GM12878 (cell line): Measurements from ENCODE around the gene CBX8. TPM values are rescaled to one million over a fixed set of nuclear protein-coding genes. Genes with fewer than 3 reads are reported as not detected.

Experiments
- ATAC-seq: fragments of 200-7000 bp; cut with Tn5 transposase; 3 replicates; pipeline ENCODE4 v1.9.1; 2020; ENCODE audit warnings: mild to moderate bottlenecking, moderate library complexity
- BruUV-seq: library from RNA; stranded (reverse); fragments of 400-500 nt; replicated peaks from 2 replicates; lab custom pipeline; 2021; lab: Mats Ljungman, UMichigan
- CTCF ChIA-PET: fragments of 300-600 bp; sonication (Branson Sonifier 250); formaldehyde crosslinking; extraction: SDS; loops from one replicate; lab custom pipeline; 2021; ENCODE audit warnings: inconsistent platforms; lab: Yijun Ruan, JAX
- POLR2A ChIA-PET: fragments of 350-600 bp; formaldehyde crosslinking; extraction: SDS; loops from one replicate; lab custom pipeline; 2021; ENCODE audit warnings: inconsistent platforms; lab: Charles Lee
- RAD21 ChIA-PET: fragments of 300-600 bp; sonication (Branson Sonifier 250); formaldehyde crosslinking; loops from one replicate; lab custom pipeline; 2023; ENCODE audit warnings: antibody characterized with exemption; ENCODE audit not compliant: unreplicated experiment; lab: Charles Lee
- SMC1A ChIA-PET: fragments of 300-600 bp; sonication (Branson Sonifier 250); formaldehyde crosslinking; loops from one replicate; lab custom pipeline; 2023; ENCODE audit not compliant: unreplicated experiment, uncharacterized antibody; lab: Charles Lee
- DNase-seq: peaks from one replicate; pipeline ENCODE4 v3.0.0-alpha.2; 2011; ENCODE audit warnings: low read depth, low spot score
- FAIRE-seq: peaks from 3 replicates; lab custom pipeline; 2011; peaks lifted over from hg19 to GRCh38; lab: Jason Lieb, UNC
- H2AFZ ChIP-seq: 2 replicates; pipeline ENCODE4 v1.6.0; 2011; ENCODE audit warnings: low read depth, low read length, control low read depth; ENCODE audit not compliant: control insufficient read depth
- H3K27ac ChIP-seq: 2 replicates; pipeline ENCODE4 v1.5.1; 2011; ENCODE audit warnings: control low read depth; ENCODE audit not compliant: control insufficient read depth, insufficient read depth
- H3K27me3 ChIP-seq, 2 experiments: replicated peaks in 1 of 2; 2 replicates each; pipeline versions ENCODE4 v1.6.0 to v1.6.1; 2011; ENCODE audit warnings: low read length in 1 of 2; ENCODE audit not compliant: control insufficient read depth in 2 of 2, insufficient read depth in 2 of 2
- H3K36me3 ChIP-seq, 2 experiments: 2 replicates each; pipeline ENCODE4 v1.5.1; 2011; ENCODE audit warnings: low read length in 1 of 2; ENCODE audit not compliant: control insufficient read depth in 2 of 2, insufficient read depth in 2 of 2
- H3K4me1 ChIP-seq: 2 replicates; pipeline ENCODE4 v1.6.1; 2011; ENCODE audit warnings: mild to moderate bottlenecking, low read length, moderate library complexity, mixed read lengths; ENCODE audit not compliant: control insufficient read depth, insufficient read depth
- H3K4me2 ChIP-seq: 2 replicates; pipeline ENCODE4 v1.6.0; 2011; ENCODE audit warnings: control low read depth; ENCODE audit not compliant: control insufficient read depth, insufficient read depth
- H3K4me3 ChIP-seq: fragments of 200-600 bp; sonication (generic); 2 replicates; pipeline ENCODE4 v1.5.1; 2016
- H3K79me2 ChIP-seq: 2 replicates; pipeline ENCODE4 v1.6.0; 2011; ENCODE audit warnings: low read length; ENCODE audit not compliant: control insufficient read depth, insufficient read depth
- H3K9ac ChIP-seq: 2 replicates; pipeline ENCODE4 v1.8.0; 2011; ENCODE audit warnings: low read length, control low read depth, mixed read lengths; ENCODE audit not compliant: control insufficient read depth, insufficient read depth
- H3K9me3 ChIP-seq: replicated peaks from 3 replicates; pipeline ENCODE4 v1.5.1; 2011; ENCODE audit warnings: mild to moderate bottlenecking, low read length; ENCODE audit not compliant: control insufficient read depth, insufficient read depth
- H4K20me1 ChIP-seq: 2 replicates; pipeline ENCODE4 v1.6.0; 2011; ENCODE audit not compliant: control insufficient read depth, insufficient read depth
- ATF2 ChIP-seq: IDR thresholded peaks from 2 replicates; pipeline ENCODE4 v1.6.1; 2012; ENCODE audit warnings: low read length, inconsistent platforms
- CREM ChIP-seq: IDR thresholded peaks from 2 replicates; pipeline ENCODE4 v1.6.1; 2014; ENCODE audit warnings: antibody characterized with exemption, low read depth
- EGR1 ChIP-seq, 2 experiments: IDR thresholded peaks; 1 replicate in 1 of 2; 2 replicates in 1 of 2; pipeline ENCODE4 v1.6.1; 2011 to 2012; ENCODE audit warnings: low read depth in 2 of 2, low read length in 2 of 2, borderline replicate concordance in 1 of 2, mild to moderate bottlenecking in 1 of 2, moderate library complexity in 1 of 2
- HDAC6 ChIP-seq: fragments of 200-600 bp; sonication (generic); IDR thresholded peaks from one replicate; pipeline ENCODE4 v1.8.0; 2017; ENCODE audit warnings: antibody characterized with exemption; ENCODE audit not compliant: unreplicated experiment
- HDGF ChIP-seq: fragments of 450-650 bp; IDR thresholded peaks from 2 replicates; pipeline ENCODE4 v1.6.1; 2016; ENCODE audit warnings: antibody characterized with exemption
- NRF1 ChIP-seq: conservative IDR thresholded peaks from 2 replicates; pipeline ENCODE4 v1.6.1; 2011; ENCODE audit warnings: mild to moderate bottlenecking, low read depth, low read length, improper control_type of control experiment
- POLR2A ChIP-seq: IDR thresholded peaks from 2 replicates; pipeline ENCODE4 v1.6.1; 2011; ENCODE audit warnings: low read depth, mild to moderate bottlenecking, low read length
- POU2F2 ChIP-seq: IDR thresholded peaks from 3 replicates; pipeline ENCODE4 v1.6.1; 2011; ENCODE audit warnings: low read depth, mild to moderate bottlenecking, low read length, borderline replicate concordance
- SIN3A ChIP-seq: IDR thresholded peaks from 2 replicates; pipeline ENCODE4 v1.6.1; 2012; ENCODE audit warnings: low read depth, low read length, improper control_type of control experiment
- SMARCA5 ChIP-seq: fragments of 450-650 bp; IDR thresholded peaks from 2 replicates; pipeline ENCODE4 v1.6.1; 2017; ENCODE audit warnings: mild to moderate bottlenecking
- ZNF24 ChIP-seq: fragments of 450-650 bp; IDR thresholded peaks from 2 replicates; pipeline ENCODE4 v1.6.1; 2017; ENCODE audit warnings: antibody characterized with exemption, mild to moderate bottlenecking
- WGBS: methylation state at CpG from one replicate; pipeline ENCODE4 v1.1.6; 2016; ENCODE audit warnings: low lambda C conversion rate; ENCODE audit not compliant: insufficient replicate concordance, insufficient coverage; ENCODE audit errors: missing lambda C conversion rate; 5-methylcytosine and 5-hydroxymethylcytosine counted together
- in situ Hi-C: fragments of 300-500 bp; cut with MboI; formaldehyde crosslinking; loops from 9 replicates; pipeline ENCODE4 v1.14.3; 2018; ENCODE audit warnings: mixed read lengths
- intact Hi-C: fragments of 100-400 bp; cut with micrococcal nuclease; formaldehyde crosslinking; loops from one replicate; pipeline ENCODE4 v1.14.2; 2022; ENCODE audit not compliant: unreplicated experiment
- polyA plus RNA-seq, 11 experiments: library from polyadenylated mRNA; depleted of rRNA in 4 of 11; unstranded in 6 of 11; stranded (reverse) in 5 of 11; fragments of >200 nt; fragmentation: Nextera tagmentation in 4 of 11; fragmentation: Illumina TruSeq in 1 of 11; extraction: Ambion mirVana in 4 of 11; extraction: Trizol in 1 of 11; gene quantifications; 1 replicate in 1 of 11; 2 replicates in 10 of 11; pipeline versions ENCODE4 v1.2.1 to v1.2.3, GENCODE V29; 2011 to 2016; ENCODE audit warnings: inconsistent platforms in 2 of 11, missing spikeins in 2 of 11, low read depth in 1 of 11
- total RNA-seq, 4 experiments: library from RNA; depleted of rRNA in 3 of 4; stranded (reverse); fragments of >200 nt in 3 of 4; fragmentation: Illumina TruSeq in 1 of 4; extraction: Trizol in 1 of 4; gene quantifications; 2 replicates each; pipeline versions ENCODE4 v1.2.1 to v1.2.3, GENCODE V29; 2013 to 2021
- TF ChIP-seq, protein P1 (sequence below): IDR thresholded peaks from 2 replicates; pipeline ENCODE4 v1.6.1; 2012; ENCODE audit warnings: mild to moderate bottlenecking, low read depth, low read length

The CBX8 gene
- total and polyA plus RNA-seq, 10 of the 15 experiments (the other 5 are each of a cell fraction or from before 2014, with no cell fraction given): 0.03 to 6.7 (median 1.9) TPM

GRCh38 chr17:79749958-79750357, 46.9 kb downstream of the CBX8 start:
- H2AFZ ChIP-seq: no peak overlapping the region
- no peak overlapping the region for H3K9ac ChIP-seq
- ChIA-PET CTCF (interaction anchor here (0.7 to 1.3 kb wide), 2 partner anchors 9 to 447 kb away, joined by 3 to 4 read pairs; no protein-coding TSS in a partner anchor), POLR2A (interaction anchor here (0.6 kb wide), 1 partner anchor 1702 kb away, joined by 3 read pairs; no protein-coding TSS in a partner anchor), RAD21 (no interaction called here), SMC1A (no interaction called here)
- DNase-seq (no peak), FAIRE-seq (no peak), ATAC-seq (no peak)
- H4K20me1 ChIP-seq: no peaks in the 10 kb centered on the region
- in situ Hi-C loops: no loop called here
- TF ChIP-seq POU2F2 (no peak), ZNF24 (no peak), ATF2 (no peak), SIN3A (no peak), HDAC6 (no peak), CREM (no peak), EGR1 (IDR thresholded peaks at IDR 0.05; ENCODE audit: borderline replicate concordance in 1 of 2, low read depth in 2 of 2, low read length in 2 of 2) (no peak), HDGF (no peak), POLR2A (no peak), SMARCA5 (no peak), NRF1 (no peak)
- TF ChIP-seq, protein P1, sequence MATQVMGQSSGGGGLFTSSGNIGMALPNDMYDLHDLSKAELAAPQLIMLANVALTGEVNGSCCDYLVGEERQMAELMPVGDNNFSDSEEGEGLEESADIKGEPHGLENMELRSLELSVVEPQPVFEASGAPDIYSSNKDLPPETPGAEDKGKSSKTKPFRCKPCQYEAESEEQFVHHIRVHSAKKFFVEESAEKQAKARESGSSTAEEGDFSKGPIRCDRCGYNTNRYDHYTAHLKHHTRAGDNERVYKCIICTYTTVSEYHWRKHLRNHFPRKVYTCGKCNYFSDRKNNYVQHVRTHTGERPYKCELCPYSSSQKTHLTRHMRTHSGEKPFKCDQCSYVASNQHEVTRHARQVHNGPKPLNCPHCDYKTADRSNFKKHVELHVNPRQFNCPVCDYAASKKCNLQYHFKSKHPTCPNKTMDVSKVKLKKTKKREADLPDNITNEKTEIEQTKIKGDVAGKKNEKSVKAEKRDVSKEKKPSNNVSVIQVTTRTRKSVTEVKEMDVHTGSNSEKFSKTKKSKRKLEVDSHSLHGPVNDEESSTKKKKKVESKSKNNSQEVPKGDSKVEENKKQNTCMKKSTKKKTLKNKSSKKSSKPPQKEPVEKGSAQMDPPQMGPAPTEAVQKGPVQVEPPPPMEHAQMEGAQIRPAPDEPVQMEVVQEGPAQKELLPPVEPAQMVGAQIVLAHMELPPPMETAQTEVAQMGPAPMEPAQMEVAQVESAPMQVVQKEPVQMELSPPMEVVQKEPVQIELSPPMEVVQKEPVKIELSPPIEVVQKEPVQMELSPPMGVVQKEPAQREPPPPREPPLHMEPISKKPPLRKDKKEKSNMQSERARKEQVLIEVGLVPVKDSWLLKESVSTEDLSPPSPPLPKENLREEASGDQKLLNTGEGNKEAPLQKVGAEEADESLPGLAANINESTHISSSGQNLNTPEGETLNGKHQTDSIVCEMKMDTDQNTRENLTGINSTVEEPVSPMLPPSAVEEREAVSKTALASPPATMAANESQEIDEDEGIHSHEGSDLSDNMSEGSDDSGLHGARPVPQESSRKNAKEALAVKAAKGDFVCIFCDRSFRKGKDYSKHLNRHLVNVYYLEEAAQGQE: no peak
- no TSS peak for BruUV-seq
- H3K4me3 ChIP-seq: no peak overlapping the region
- H3K27me3 ChIP-seq: peaks cover 0 to 4% of the 10 kb centered on the region in 2 experiments; a peak in 2 of 4 replicates
- intact Hi-C loops: loop anchor here (5.0 kb wide), 1 partner anchor 87 kb away; the partner anchor contains the start of gene CBX4
- H3K79me2 ChIP-seq: no peaks in the 10 kb centered on the region
- no peak overlapping the region for H3K27ac ChIP-seq
- no peak overlapping the region for H3K4me2 ChIP-seq
- H3K4me1 ChIP-seq: peaks cover 13% of the 10 kb centered on the region
- no peaks in the 10 kb centered on the region for H3K9me3 ChIP-seq
- no peaks in the 10 kb centered on the region for H3K36me3 ChIP-seq
- WGBS: 41% methylated on average over 3 of the region's 3 CpGs
